ENCODE data around the gene MTFR2. TPM values are rescaled to one million over a fixed set of nuclear protein-coding genes. Genes with fewer than 3 reads are reported as not detected.

MTFR2 gene
- total and polyA plus RNA-seq, 4 donors: 0.08 to 3.6 (median 0.21) TPM

GRCh38 chr6:136289327-136289578 lies 39.1 kb upstream of the MTFR2 start:
- Histone ChIP-seq H3K9me3 (ENCODE audit: control insufficient read depth in 4 of 4, low read length in 3 of 4) (no peaks in the 10 kb centered on the region), H3K27me3 (ENCODE audit: control insufficient read depth in 4 of 4, insufficient read depth in 4 of 4, low read length in 3 of 4) (no peaks in the 10 kb centered on the region), H3K27ac (ENCODE audit: low read depth in 1 of 2, low read length in 2 of 2) (peak overlapping the region; percentile 100), H3K36me3 (ENCODE audit: control insufficient read depth in 4 of 4, insufficient read depth in 3 of 4, low read depth in 1 of 4, low read length in 3 of 4) (no peaks in the 10 kb centered on the region), H3K4me1 (ENCODE audit: control insufficient read depth in 4 of 4, insufficient read depth in 4 of 4, low read length in 3 of 4) (peaks cover 12 to 36% (median 21%) of the 10 kb centered on the region in 4 donors), H3K4me3 (ENCODE audit: low read depth in 1 of 3, low read length in 3 of 3) (peak overlapping the region; percentile 74 to 98 (median 97)), H3K9ac (ENCODE audit: low read depth in 1 of 2, low read length in 2 of 2) (peak overlapping the region; percentile 98 to 99)
- TF ChIP-seq HNF4G (IDR thresholded peaks at IDR 0.05) (no peak), GABPA (IDR thresholded peaks at IDR 0.05 in 1 of 2, conservative IDR thresholded peaks at IDR 0.05 in 1 of 2) (no peak), SP1 (IDR thresholded peaks at IDR 0.05) (no peak), NR2F2 (IDR thresholded peaks at IDR 0.05) (no peak), FOXA1 (IDR thresholded peaks at IDR 0.05) (no peak), ATF3 (IDR thresholded peaks at IDR 0.05) (no peak), EGR1 (IDR thresholded peaks at IDR 0.05; ENCODE audit: low read depth in 2 of 2) (no peak), YY1 (IDR thresholded peaks at IDR 0.05) (no peak)
- under 1% methylated on average over 34 of the region's 34 CpGs for WGBS
- peak; percentile 91 for DNase-seq (ENCODE audit: low spot score)

- no peaks in the 10 kb centered on the region for H3K36me3 ChIP-seq (ENCODE audit: control insufficient read depth in 4 of 4, insufficient read depth in 3 of 4, low read depth in 1 of 4, low read length in 3 of 4)
- H3K4me1 ChIP-seq (ENCODE audit: control insufficient read depth in 4 of 4, insufficient read depth in 4 of 4, low read length in 3 of 4): peaks cover 12 to 38% (median 22%) of the 10 kb centered on the region in 4 donors
Measured at GRCh38 chr6:136288566-136289326, 38.6 kb upstream of the MTFR2 start.

More at GRCh38 chr6:136288566-136289326, 38.6 kb upstream of the MTFR2 start:
- peak; percentile 75 for DNase-seq (ENCODE audit: low spot score)
- TF ChIP-seq CTCF (IDR thresholded peaks at IDR 0.05; ENCODE audit: low read depth, low read length, missing input control) (peak; percentile 37), ATF3 (IDR thresholded peaks at IDR 0.05) (no peak), TAF1 (conservative IDR thresholded peaks at IDR 0.05) (peak; percentile 30), FOXA2 (IDR thresholded peaks at IDR 0.05) (no peak), MAX (IDR thresholded peaks at IDR 0.05) (no peak), SP1 (IDR thresholded peaks at IDR 0.05) (peak; percentile 50), NR2F2 (IDR thresholded peaks at IDR 0.05) (no peak), RAD21 (IDR thresholded peaks at IDR 0.05) (no peak), YY1 (IDR thresholded peaks at IDR 0.05) (no peak), GABPA (IDR thresholded peaks at IDR 0.05 in 1 of 2, conservative IDR thresholded peaks at IDR 0.05 in 1 of 2) (peak in 1 of 2 donors; percentile 47), HNF4G (IDR thresholded peaks at IDR 0.05) (peak; percentile 62), JUND (IDR thresholded peaks at IDR 0.05) (peak in 1 of 2 donors; percentile 27), HNF4A (conservative IDR thresholded peaks at IDR 0.05) (peak; percentile 81 to 83), FOXA1 (IDR thresholded peaks at IDR 0.05) (peak; percentile 0), ZBTB33 (IDR thresholded peaks at IDR 0.05) (no peak), REST (IDR thresholded peaks at IDR 0.05) (peak; percentile 11), RXRA (IDR thresholded peaks at IDR 0.05) (no peak), EGR1 (IDR thresholded peaks at IDR 0.05; ENCODE audit: low read depth in 2 of 2) (no peak)
- H3K27me3 ChIP-seq (ENCODE audit: control insufficient read depth in 4 of 4, insufficient read depth in 4 of 4, low read length in 3 of 4): no peaks in the 10 kb centered on the region
- no peaks in the 10 kb centered on the region for H3K9me3 ChIP-seq (ENCODE audit: control insufficient read depth in 4 of 4, low read length in 3 of 4)
- H3K27ac ChIP-seq (ENCODE audit: low read depth in 1 of 2, low read length in 2 of 2): peak overlapping the region; percentile 100
- peak overlapping the region; percentile 98 to 99 for H3K9ac ChIP-seq (ENCODE audit: low read depth in 1 of 2, low read length in 2 of 2)
- WGBS: under 1% methylated on average over 34 of the region's 34 CpGs
- H3K4me3 ChIP-seq (ENCODE audit: low read depth in 1 of 3, low read length in 3 of 3): peak overlapping the region; percentile 74 to 98 (median 97)
